ENCODE measurements around the gene PCDHGA5. TPM values are rescaled to one million over a fixed set of nuclear protein-coding genes. Genes with fewer than 3 reads are reported as not detected.
"Not testable (repeated sequence)": the region's sequence is repeated elsewhere in the genome, so short reads cannot be mapped to it uniquely, and the experiment has no call there.

Gene PCDHGA5
- total RNA-seq, 1 donor from 2014 or later = under 0.01 TPM

GRCh38 chr5:141371572-141372475 lies 7.9 kb downstream of the PCDHGA5 start:
- TF ChIP-seq, protein P1, sequence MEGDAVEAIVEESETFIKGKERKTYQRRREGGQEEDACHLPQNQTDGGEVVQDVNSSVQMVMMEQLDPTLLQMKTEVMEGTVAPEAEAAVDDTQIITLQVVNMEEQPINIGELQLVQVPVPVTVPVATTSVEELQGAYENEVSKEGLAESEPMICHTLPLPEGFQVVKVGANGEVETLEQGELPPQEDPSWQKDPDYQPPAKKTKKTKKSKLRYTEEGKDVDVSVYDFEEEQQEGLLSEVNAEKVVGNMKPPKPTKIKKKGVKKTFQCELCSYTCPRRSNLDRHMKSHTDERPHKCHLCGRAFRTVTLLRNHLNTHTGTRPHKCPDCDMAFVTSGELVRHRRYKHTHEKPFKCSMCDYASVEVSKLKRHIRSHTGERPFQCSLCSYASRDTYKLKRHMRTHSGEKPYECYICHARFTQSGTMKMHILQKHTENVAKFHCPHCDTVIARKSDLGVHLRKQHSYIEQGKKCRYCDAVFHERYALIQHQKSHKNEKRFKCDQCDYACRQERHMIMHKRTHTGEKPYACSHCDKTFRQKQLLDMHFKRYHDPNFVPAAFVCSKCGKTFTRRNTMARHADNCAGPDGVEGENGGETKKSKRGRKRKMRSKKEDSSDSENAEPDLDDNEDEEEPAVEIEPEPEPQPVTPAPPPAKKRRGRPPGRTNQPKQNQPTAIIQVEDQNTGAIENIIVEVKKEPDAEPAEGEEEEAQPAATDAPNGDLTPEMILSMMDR (IDR thresholded peaks at IDR 0.05; ENCODE audit: insufficient read depth, low read length, severe bottlenecking) = no peak
- peaks cover 9% of the 10 kb centered on the region for H3K27me3 ChIP-seq (ENCODE audit: control insufficient read depth, insufficient read depth, low read length)
- no peaks in the 10 kb centered on the region for H3K36me3 ChIP-seq (ENCODE audit: control insufficient read depth, insufficient read depth, low read length)
- no peak overlapping the region for H3K4me3 ChIP-seq (ENCODE audit: low read depth, low read length)
- FAIRE-seq = no peak
- no peak for DNase-seq (ENCODE audit: low read depth)

- Histone ChIP-seq H3K4me3 (ENCODE audit: low read depth, low read length) (peak within 1 kb of the TSS; percentile 19), H3K27me3 (ENCODE audit: control insufficient read depth, insufficient read depth, low read length) (peaks cover 9% of the 10 kb centered on the region), H3K36me3 (ENCODE audit: control insufficient read depth, insufficient read depth, low read length) (no peaks in the 10 kb centered on the region)
- FAIRE-seq (no peak), DNase-seq (ENCODE audit: low read depth) (peak; percentile 29)
- TF ChIP-seq, protein P1 (IDR thresholded peaks at IDR 0.05; ENCODE audit: insufficient read depth, low read length, severe bottlenecking) = peak; percentile 36
Measured at GRCh38 chr5:141373673-141374317, 9.8 kb downstream of the PCDHGA5 start, which contains the start of gene PCDHGA6. PCDHGA6 (plus strand) TSS chr5:141373891; CDS start chr5:141374084, 193 bp downstream.

DNA sequence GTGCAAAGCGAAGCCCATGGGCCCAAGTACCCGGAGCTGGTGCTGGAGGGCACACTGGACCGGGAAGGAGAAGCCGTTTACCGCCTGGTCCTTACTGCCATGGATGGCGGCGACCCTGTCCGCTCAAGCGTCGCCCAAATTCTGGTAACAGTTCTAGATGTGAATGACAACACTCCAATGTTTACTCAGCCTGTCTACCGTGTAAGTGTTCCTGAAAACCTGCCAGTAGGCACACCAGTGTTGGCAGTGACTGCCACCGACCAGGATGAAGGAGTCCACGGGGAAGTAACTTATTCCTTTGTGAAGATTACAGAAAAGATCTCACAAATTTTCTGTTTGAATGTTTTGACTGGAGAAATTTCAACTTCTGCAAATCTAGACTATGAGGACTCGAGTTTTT lies 10.7 kb downstream of the PCDHGA5 start:
- DNase-seq (ENCODE audit: low read depth) = no peak
- peaks cover 9% of the 10 kb centered on the region for H3K27me3 ChIP-seq (ENCODE audit: control insufficient read depth, insufficient read depth, low read length)
- H3K4me3 ChIP-seq (ENCODE audit: low read depth, low read length) = no peak overlapping the region
- H3K36me3 ChIP-seq (ENCODE audit: control insufficient read depth, insufficient read depth, low read length) = no peaks in the 10 kb centered on the region
- TF ChIP-seq, protein P1 (IDR thresholded peaks at IDR 0.05; ENCODE audit: insufficient read depth, low read length, severe bottlenecking) = no peak
- peak; percentile 55 for FAIRE-seq

DNA sequence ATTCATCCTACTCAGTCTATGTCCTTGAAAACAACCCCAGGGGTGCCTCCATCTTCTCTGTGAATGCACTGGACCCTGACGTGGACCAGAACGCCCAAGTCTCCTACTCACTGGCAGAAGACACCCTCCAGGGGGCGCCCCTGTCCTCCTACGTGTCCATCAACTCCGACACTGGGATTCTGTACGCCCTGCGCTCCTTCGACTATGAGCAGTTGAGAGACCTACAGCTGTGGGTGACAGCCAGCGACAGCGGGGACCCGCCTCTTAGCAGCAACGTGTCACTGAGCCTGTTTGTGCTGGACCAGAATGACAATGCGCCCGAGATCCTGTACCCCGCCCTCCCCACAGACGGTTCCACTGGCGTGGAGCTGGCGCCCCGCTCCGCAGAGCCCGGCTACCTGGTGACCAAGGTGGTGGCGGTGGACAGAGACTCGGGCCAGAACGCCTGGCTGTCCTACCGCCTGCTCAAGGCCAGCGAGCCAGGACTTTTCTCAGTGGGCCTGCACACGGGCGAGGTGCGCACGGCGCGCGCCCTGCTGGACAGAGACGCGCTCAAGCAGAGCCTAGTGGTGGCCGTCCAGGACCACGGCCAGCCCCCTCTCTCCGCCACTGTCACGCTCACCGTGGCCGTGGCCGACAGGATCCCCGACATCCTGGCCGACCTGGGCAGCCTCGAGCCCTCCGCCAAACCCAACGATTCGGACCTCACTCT lies 11.6 kb downstream of the PCDHGA5 start:
- not testable (repeated sequence) for H3K36me3 ChIP-seq (ENCODE audit: control insufficient read depth, insufficient read depth, low read length); DNase-seq (ENCODE audit: low read depth); H3K4me3 ChIP-seq (ENCODE audit: low read depth, low read length); H3K27me3 ChIP-seq (ENCODE audit: control insufficient read depth, insufficient read depth, low read length); FAIRE-seq

DNA sequence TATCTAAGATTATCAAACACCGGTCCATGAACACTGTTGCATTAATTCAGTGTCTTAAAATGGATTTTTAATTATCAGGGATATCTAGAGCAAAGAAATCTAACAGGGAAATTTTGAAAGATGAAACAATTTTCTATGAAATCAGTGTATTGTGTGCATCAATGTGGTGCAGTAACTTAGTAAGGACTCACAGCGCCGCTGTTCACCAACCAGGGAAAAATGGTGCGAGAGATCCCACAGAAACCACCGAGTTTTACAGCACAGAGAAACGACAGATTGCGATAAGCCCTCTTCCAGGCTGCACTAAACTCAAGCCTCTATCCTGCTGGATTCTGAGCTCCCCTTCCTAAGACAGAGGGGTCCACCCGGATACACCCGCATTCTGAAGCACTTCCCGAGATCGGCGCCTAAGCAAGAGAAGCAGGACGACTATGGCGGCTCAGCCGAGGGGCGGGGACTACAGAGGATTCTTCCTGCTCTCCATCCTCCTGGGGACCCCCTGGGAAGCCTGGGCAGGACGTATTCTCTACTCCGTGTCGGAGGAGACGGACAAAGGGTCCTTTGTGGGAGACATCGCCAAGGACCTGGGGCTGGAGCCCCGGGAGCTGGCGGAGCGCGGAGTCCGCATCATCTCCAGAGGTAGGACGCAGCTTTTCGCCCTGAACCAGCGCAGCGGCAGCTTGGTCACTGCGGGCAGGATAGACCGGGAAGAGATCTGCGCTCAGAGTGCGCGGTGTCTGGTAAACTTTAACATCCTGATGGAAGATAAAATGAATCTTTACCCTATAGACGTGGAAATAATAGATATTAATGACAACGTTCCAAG lies 18.7 kb downstream of the PCDHGA5 start, which contains the start of gene PCDHGA7:
TSS of gene PCDHGA7 (plus strand) at position 274 of the 826 bp plus-strand sequence. CDS start at position 432, 158 bp downstream.
- peak; percentile 12 for DNase-seq (ENCODE audit: low read depth)
- no peak for FAIRE-seq
- TF ChIP-seq, protein P1 (IDR thresholded peaks at IDR 0.05; ENCODE audit: insufficient read depth, low read length, severe bottlenecking) = peak; percentile 29
- Histone ChIP-seq H3K36me3 (ENCODE audit: control insufficient read depth, insufficient read depth, low read length) (no peaks in the 10 kb centered on the region), H3K4me3 (ENCODE audit: low read depth, low read length) (peak within 1 kb of the TSS; percentile 27), H3K27me3 (ENCODE audit: control insufficient read depth, insufficient read depth, low read length) (no peaks in the 10 kb centered on the region)
